Activated CD8-positive, alpha-beta memory T cell treated with anti-CD3 and anti-CD28 coated beads for 24 hours (primary cell): ENCODE measurements around the gene ANKH.
A peak's percentile ranks its signal among the peaks of the same experiment; 100 is the strongest.

Source experiments
- DNase-seq: peaks from one replicate; pipeline ENCODE4 v3.0.0-alpha.2; 2020

The ANKH gene

GRCh38 chr5:14729448-14730385, 141.9 kb downstream of the ANKH start:
- DNase-seq = no peak

GRCh38 chr5:14728459-14728938, 143.1 kb downstream of the ANKH start:
- no peak for DNase-seq

GRCh38 chr5:14727928-14728458, 143.6 kb downstream of the ANKH start:
- DNase-seq = no peak

GRCh38 chr5:14727428-14727865, 144.1 kb downstream of the ANKH start:
- DNase-seq = peak; percentile 88

DNA sequence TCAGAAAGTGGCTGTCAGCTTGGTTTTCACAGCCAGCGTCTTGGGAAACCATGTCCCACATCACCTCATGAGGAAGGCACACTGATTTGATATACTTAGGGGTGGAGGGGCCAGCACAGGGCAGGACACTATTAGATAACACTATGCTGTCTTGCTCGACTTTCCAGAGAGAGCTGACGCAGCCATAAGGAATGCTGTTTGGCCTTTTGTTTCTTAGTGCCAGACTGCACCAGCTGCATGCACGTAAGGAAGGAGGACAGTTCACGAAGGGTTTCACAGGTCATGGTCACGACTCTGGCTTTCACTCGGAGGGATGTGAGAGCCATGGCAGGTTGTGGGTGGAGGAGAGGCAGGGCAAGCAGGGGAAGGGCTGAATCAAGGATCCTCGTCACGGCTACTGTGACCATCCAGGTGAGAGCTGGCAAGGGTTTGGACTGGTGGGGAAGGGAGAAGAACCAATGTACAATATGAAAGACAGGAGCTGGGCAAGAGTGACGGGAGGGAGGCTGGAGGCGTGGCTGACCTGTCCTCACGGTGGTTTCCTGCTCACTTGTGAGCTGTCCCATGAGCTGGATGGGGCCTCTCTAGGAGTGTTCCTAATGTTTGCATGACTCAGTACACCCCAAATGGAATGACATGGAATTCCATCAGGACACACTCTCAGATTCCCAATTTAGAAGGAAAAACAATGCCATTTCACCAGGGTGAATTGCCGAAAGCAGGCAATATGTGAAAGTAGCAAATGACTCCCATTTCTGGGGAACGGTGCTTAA, 145.3 kb downstream of the ANKH start:
- no peak for DNase-seq

- no peak for DNase-seq
Observed at GRCh38 chr5:14724633-14725032, 146.9 kb downstream of the ANKH start.

- DNase-seq = no peak
Observed at GRCh38 chr5:14723701-14724132, 147.9 kb downstream of the ANKH start.

GRCh38 chr5:14722923-14723322, 148.7 kb downstream of the ANKH start:
- no peak for DNase-seq

DNA sequence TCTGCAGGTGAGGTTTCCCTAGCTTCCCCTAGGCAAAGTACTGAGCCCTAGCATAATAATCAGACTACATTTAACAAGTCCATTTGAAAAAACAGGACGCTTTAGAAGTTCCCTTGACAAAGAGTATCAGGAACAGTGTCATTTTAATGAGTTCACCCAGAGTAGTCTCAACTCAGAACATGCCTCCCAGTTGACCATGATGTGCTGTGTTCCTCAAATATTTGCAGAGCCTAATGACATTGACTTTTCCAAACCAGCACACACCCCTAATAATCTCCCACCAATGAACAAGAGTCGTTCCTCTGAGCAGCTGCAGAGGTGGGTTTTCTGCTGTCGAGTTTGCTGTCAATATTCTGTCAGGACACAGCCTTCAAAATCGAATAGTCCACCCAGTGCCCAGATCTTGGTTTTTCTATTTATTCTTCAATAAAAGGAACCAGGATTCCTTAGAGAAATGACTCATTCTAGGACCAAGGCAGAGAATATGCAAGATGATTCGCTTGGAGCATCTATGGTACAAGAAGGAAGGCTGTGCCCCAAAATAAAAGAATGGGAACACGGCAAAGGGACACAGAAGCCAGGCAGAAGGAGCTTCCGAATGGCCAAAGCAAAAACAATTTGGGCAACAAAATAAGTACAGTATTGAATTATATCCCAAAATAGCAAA, 149.5 kb downstream of the ANKH start:
- no peak for DNase-seq

DNA sequence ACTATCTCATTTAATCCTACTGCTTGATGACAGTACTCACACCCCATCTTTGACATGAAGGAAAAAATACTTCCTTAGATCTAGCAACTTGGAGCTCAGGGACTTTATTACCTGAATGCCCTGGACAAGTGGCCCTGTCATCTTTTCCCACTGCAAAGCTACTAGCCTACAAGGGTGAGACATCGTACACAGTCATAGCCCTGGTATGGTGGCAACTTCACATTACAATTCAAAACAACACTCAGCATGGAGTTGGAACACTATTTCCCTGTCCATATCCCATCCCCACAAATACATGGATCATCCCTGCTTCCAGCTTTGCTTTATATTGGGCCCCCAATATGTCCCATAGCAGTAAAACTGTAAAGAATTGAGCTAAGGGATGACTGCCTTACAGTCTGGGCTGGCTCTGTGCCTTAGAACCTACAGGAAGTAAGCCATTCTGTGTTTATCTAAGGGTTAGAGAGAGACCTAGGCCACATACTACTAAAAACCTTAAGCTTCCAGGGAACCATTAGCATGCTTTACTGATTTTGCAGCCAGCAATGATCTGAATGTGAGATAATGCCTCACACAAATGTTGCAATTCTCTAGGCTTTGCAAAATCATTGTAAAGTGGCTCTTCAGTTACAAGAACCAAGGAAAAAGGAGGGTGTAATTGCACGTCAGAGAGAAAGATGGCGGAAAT, 151.2 kb downstream of the ANKH start:
- DNase-seq = no peak

- DNase-seq = no peak
Observed at GRCh38 chr5:14718778-14719177, 152.8 kb downstream of the ANKH start.

GRCh38 chr5:14716755-14717752, 154.5 kb downstream of the ANKH start:
- DNase-seq = peak; percentile 54

- DNase-seq = no peak
Observed at GRCh38 chr5:14715481-14715880, 156.1 kb downstream of the ANKH start.

- peak; percentile 53 for DNase-seq
Observed at GRCh38 chr5:14714706-14715105, 156.9 kb downstream of the ANKH start.

GRCh38 chr5:14713476-14714390, 157.8 kb downstream of the ANKH start:
- peak; percentile 52 for DNase-seq

DNA sequence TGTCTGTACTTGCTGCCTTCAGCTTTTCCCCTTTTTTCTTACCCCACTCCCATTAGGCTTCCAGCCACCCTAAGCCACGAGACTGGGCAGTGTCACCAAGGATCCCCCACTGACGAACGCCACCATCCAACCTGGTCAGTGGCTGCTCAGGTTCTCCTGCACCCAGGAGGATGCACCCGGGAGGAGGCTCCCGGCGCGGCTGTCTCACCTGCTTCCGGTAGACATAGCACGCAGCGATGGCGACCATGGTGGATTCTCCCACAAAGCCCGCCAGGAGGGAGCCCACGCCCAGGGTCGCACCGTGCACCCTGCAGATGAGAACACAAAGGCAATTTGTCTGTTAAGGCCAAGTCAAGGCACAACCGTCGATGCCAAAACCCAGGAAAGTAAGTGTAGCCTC, 158.9 kb downstream of the ANKH start:
- DNase-seq = no peak

GRCh38 chr5:14712131-14712530, 159.4 kb downstream of the ANKH start:
- DNase-seq = peak; percentile 50

DNA sequence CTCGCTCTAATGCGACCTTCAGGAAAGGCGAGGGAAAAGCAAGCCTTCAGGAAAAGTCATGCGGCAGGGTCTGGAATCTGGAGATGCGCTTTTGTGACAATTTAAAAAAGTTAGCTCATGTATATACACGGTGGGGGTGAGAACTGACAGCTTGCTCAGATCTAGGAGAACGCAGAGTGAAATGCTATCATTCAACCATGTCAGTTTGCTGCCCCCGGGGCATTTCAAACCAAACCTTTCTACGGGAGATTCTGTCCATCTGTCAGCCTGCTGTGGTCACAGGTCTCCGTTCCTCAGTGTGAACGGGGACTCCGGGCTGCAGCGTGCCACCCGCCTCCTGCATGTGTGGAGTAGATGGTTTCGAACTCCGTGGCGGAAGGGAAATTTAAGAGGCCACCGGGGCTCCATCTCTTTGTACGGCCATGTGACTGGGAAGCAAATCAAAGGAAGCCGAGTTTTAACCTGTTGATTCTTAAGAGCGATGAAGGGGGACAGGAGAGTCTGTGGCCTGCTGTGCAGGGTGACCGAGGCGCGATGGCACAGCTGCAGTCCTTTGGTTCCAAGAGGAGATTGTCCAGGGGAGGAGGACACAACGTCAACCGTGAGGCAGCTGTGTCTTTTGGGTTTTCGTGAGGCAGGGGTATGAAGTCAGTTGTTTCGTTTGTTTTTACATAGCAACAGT, 161.1 kb downstream of the ANKH start:
- DNase-seq = peak; percentile 43

DNA sequence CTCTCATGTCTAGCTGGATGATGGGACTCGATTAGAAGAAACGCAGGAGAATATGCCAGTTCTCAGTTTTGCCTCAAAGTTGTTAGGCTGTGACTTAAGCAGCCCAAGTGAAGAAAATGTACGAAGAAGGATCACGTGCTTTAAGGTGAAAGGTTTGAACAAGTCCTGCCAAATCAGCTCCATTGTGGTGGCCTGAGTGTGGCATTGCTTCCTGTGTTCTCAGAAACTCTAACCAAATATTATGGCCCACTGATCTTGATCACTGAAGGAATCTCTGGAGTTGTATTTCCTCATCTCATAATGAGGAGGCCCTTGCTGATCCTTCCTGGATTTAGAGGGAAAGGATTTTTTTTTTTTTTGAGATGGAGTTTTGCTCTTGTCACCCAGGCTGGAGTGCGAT, 163.0 kb downstream of the ANKH start:
- DNase-seq = peak; percentile 42
